SW480 (cell line): Measurements from ENCODE around the gene COL12A1.
A peak's percentile ranks its signal among the peaks of the same experiment; 100 is the strongest.

ENCODE experiments used
- DNase-seq: peaks from one replicate; pipeline ENCODE4 v3.0.0-alpha.2; 2016; ENCODE audit warnings: low spot score

The COL12A1 gene

DNA sequence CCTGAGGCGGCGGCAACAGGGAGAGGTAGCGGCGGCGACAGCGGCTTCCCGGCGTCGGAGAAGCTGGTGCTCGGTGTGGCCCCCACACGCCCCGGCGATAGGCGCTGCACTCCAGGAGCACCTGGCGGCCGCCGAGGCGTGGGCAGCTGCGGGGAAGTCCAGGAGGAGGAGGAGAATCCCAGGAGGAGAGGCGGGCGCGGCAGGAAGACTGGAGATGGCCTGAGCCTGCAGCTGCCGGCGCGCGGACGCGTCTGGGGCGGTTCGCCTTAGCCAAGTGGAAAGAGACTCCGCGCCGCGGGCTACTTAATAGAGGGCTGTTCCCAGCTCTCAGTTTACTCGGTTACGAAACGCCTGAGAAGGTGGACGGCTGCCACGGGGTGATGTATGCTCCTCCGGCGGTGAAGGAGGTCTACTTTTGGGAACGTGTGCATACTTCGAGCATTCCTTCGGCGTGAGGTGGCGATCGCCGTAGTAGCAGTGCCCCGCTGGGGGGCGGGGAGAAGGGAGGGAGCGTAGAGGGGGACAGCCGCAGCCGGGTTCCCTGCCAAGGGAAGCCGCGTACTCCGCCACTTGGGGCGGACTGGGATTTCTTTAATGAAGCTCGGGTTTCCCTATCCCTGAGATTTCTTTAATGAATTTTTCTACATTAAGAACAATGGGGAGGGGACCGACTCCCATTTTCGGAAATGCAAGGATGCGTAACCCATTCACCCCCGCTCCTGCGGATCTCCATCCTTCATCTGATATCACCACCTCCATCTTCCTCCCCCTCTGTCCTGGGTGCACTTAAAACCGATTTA is at the start of gene COL12A1:
COL12A1 (minus strand) TSS at position 278 of the 800 bp plus-strand sequence. CDS start 3,261 bp downstream, outside the sequence.
- peak; percentile 43 for DNase-seq

DNA sequence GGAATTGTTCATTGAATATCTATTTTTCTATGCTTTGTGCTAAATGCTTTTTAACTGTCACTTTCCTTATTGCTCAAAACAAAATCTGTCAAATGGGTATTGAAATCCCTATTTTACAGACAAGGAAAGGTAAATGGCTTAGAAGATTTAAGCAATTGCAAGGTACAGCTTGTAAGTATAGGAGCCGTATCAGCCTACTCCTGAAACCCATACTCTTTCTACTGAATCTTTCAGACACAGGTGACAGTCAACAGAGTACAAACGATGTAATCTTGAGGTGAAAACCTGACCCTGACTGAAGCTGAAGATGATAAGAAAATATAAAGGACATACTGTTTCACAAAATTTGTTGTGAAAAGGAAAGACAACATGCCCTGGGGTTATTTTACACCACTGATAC is 44.7 kb upstream of the COL12A1 start:
- no peak for DNase-seq

DNA sequence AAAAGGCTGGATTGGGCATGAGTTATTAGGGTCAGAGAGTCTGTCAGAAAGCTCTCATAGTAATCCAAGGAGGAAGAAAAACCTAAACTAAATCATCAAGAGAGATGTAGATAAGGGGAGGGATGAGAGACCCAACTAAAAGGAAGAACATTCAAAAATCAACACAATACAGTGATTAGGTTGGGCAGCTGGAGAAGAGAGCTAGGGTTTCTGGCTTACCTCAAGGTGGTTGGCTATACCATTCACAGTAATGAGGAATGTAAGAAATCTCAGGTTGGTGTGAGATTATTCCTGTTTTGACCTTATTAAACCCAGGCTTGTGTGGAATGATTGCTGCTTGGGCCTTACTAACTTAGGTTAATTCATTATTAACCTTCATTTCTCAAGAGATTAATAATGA is 44.0 kb upstream of the COL12A1 start:
- no peak for DNase-seq

DNA sequence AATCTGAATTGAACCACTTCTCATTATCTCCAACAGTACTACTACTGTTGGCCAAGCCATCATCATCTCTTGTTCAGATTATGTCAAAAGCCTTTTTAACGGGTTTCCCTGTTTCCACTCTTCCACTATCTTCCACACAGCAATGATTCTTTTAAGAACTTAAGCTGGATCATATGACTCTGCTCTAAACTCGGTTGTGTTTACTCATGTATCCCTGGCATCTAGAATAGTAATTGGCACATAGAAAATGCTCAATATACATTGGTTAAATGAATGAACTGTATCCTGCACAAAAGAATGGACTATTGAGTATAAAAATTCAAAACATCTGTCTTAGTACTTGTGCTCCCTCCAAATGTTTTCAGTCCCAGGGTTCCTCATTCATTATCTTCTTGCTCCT is 40.5 kb upstream of the COL12A1 start:
- DNase-seq = no peak

DNA sequence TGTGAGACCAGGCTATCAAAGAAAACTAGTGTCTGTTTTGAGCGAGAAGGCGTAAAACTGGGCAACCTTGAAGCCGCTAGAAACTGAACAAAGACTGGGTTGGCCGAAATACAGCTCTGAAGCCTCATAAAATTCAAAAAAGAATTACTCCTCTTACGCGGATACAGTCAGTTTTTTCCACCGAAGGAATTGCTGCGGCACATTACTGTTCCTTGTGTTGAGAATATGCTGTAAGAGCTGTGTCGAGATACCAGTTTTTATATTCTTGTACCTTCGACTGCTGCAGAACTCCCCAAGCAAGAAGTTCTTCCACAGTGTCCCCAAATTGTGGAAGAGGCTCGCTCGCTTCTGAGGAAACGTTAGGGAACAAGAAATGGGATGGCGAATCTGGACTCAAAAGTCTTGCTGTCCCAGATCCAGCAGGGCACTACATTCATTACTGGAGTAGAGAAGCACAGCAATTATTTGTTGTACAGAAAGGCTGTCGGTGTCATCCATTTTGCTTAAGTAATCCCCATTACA is 38.3 kb upstream of the COL12A1 start:
- no peak for DNase-seq

DNA sequence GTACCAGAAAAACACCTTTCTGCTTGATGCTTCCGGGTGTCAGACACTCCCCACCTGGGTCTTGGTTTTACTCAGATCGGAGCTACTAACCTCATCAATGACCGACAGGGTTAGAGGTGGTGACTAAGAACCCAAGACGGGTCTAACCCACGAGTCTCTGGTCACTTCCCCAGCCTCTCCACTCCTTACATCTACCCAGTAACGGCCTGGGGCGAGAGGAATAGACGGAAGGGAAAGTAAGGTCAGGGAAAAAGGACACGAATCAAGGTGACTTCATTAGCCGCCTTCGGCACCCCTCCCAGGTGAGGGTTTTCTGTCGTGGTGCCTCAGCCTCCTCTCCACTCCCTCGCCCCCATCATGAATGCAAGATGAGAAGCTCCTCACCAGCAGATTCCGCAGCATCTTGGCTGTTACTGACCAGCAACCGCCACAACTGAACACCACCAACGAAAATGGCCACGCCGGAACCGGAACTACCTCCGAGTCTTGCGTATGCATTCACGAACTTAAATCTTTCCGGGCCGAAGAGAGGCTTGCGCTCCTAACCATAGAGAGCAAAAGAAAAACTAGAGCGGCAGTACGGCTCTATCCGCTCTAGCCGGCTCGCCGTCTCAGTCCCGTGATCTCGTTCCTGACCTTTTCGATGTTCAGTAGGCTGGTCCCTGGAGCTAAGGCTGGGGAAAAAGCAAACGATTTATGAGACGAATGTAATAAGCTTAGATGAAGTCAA is 37.6 kb upstream of the COL12A1 start, which contains the start of gene COX7A2:
COX7A2 (minus strand) TSS at position 469 of the 730 bp plus-strand sequence; CDS start at position 402, 67 bp downstream.
- peak; percentile 97 for DNase-seq

DNA sequence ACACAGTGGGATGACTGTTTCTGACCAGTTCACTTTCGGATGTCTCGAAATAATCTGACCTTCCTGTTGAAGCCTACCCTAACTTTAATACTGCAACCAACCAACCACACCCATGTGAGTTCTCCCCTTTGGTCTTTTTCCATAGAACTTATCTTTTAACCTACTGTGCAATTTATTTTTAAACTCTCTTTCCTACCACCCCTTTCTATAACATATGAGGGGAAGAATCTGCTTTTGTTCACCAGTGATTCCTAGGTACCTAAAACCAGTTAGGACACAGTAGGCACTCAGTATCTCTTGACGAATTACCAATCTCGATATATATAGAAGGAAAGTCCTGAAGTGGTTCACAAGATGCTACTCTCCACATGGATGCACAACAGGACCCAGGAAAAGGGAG is 30.8 kb upstream of the COL12A1 start:
- DNase-seq = no peak

DNA sequence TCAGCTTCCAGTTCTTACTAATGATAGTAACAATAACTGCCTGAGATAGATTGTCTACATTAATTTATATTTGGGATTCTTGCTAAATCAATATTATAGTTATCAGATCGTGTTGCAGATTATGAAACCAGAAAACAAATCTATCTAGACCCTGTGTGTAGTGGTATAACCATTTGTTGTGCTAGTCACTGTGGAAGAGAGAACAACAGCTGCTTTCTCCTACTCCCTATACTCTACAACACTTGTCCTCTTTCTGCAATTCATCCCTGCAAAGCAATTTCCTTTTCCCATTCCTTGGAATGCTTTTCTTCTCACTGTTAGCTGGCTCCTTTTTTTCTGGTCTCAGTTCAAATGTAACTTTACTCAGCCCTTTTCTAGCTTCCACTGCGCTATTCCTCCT is 29.4 kb upstream of the COL12A1 start:
- no peak for DNase-seq

DNA sequence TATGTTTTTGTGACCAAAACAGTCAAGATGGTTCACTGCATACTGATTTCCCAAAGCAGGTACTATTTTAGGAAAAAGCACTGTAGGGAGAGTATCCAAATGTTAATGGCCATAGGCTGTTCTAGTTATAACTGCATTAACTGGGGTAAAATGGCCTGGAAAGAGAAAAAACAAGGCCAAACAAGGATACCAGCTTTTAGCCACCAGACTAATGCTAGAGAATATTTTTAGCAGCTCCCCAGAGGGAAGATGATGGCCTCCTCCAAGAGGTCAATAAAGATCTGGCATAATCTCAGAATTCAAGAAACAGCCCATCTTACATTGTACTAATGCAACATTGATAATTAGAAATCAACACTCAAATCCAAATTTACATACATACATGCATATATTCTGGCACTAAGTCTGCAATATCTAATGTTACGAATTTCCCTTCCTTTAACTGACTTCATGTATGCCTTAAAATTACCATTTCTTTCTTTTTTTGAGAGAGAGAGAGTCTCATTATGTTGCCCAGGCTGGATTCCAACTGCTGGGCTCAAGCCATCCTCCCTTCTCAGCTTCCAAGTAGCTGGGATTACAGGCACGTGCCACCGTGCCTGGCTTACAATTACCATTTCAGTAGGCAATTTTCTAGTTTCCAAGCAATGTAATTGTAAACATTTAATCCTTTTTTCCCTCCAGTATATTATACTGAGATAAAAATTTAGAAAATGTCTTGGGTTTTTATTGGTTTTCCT is 28.4 kb upstream of the COL12A1 start:
- no peak for DNase-seq

DNA sequence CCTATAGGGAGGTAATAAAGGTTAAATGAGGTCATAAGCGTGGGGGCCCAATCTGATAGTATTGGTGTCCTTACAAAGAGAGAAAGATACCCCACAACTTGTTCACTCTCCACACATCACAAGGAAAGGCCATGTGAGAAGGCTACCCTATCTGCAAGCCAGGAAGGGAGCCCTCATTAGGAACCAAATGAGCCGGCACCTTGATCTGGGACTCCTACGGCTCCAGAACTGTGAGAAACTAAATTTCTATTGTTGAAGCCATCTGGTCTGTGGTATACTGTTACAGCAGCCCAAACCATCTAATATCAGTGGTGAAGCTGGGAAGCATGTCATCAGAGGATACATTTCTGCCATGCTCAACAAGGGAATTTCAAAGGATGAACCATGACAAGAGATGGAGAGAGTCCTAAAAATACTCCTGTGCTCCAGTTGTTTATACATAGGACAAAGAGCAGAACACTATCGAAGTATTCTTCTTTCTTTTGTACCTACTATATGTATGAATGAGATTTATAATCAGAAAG is 27.3 kb upstream of the COL12A1 start:
- DNase-seq = no peak

DNA sequence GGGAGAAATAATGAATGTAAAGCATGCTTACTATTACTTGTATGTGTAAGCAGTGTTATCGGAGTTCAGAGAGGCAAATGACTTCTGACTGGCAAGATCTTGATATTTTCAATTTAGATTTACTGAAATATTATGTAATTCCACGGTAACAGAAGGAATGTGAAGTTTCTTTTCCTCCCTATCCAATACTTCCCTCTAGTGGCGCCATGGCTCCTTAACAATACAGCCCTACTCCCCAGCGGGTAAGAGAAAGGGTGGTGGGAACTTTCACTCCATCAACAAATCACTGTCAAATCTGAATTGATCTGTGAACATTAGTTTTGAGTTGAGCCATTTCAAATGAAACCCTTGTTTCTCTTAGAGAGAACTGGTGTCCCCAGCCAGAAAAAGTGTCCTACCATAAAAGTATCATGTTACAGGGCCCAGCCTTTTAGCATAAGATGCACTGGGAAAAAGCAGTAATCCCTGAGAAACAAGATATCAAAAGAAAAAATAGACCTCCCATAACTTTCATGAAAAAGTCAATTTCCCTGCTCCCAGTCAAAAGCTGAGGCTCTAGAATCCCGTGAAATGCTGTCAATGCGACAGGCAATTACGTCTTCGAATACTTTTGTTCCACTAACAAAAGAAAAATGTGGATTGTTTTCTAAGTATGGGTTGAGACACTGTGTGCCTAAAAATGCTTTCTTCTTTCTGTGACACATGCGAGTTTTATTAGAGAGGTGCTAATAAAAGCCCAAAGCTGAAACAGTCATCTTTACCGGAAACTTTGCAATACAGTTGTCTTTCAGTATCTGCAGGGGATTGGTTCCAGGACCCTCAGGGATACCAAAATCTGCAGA is 24.9 kb upstream of the COL12A1 start:
- DNase-seq = peak; percentile 21

DNA sequence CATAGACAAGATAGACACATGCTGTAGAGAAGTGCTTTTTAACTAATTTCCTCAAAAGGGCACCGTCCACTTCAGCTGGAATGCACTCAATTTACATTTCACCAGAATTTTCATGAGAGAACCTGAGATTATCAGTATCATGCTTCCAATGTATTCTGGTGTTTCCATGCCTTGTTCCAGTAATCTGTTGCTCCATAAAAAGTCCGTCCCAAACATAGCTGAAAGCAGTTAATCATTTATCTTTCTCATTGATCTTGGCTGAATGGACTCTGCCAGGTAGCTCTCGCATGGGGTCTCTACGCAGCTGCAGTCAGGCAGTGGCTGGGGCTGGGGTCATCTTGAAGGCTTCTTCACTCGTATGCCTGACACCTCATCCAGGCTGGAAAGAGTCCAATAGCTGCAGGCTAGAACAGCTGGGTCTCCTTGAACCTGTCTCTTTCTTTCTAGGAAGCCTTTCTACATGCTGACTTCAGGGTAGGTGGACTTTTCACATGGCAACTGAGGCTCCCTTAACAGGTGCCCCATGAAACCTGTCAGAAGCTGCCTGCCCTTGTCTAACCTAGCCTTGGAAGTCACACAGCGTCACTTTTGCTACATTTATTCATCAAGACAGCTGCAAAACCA is 18.6 kb upstream of the COL12A1 start:
- DNase-seq = no peak

DNA sequence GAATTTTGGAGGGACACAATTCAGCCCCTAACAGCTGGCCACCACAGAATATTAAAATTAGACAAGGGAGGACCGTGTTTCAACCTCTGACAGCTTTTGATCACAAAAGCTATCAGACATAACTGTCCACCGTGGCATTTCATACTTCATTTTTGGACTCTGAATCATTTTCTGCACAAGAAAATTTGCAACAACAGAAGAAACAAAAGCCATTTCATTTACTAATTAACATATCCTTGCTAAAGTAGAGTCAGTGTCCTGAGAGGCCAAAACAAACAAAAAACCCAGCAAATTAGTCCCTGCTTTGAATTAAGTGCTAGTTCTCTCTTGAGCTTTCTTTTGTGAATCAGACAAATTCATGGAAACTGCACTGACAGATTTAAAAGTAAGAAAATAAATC is 17.6 kb upstream of the COL12A1 start:
- DNase-seq = no peak

DNA sequence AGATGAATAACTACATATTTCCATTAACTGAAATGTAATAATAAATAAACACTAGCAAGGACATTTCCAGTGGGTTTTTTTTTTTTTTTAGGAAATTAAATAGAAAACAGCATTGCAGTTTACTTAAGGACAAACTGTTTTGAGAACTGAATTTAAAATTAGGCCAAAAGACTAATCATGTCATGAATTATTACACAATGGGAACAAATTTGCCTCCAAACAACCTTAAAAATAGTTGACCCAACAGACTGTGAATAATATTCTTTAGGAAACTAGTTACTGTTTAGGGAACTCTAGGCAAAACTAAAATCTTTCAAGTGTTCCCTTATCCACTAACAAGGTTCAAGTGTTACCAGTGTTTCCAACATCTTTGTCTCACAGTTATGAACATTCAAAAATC is 16.4 kb upstream of the COL12A1 start:
- DNase-seq = no peak

DNA sequence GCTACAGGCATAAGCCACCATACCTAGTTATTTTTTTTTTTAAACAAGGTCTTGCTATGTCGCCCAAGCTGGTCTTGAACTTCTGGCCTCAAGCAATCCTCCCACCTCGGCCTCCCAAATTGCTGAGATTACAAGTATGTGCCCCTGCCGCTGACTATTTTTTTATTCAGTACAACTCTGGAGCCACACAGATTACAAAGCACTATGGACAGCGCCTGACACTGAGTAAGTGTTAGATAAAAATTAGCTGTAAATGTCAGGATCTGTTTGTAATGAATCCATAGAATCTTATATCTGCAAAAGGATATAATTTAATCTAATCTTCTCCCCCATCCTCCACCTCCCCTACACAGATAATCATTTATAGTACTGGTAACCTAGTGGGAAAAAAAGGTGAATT is 15.3 kb upstream of the COL12A1 start:
- DNase-seq = no peak

DNA sequence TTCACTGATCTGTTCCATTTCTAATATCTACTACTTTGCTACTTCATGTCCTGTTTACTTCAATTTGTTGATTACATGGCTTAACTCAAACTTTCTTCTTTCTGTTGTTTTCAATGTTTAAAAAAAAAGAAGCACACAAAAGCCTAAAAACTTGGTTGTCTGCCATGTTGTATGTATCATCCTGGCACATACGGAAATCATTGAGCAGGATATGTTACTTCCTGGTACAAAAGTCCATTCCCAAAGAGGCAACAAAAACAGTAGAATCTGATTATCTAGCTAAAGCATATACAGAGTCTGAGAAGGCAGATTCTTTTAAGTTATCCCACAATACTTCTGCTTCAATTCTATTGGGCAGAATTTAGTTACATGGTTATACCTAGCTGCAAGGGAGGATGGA is 14.5 kb upstream of the COL12A1 start:
- no peak for DNase-seq

DNA sequence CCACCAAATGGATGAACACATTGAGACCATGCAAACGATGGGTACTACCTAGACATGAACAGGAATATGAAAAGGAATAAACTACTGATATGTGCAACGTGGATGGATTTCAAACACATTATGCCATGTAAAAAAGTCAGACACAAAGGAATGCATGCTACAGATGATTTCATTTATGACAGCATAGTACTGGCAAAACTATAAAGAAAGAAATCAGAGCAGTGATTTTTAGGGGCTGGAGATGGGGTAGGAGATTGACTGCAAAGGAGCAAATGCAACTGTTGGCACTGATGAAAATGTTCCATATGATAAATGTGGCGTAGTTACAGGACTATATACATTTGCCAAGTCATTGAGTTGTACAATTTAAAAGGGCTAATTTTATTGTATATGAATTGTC is 13.4 kb upstream of the COL12A1 start:
- no peak for DNase-seq

DNA sequence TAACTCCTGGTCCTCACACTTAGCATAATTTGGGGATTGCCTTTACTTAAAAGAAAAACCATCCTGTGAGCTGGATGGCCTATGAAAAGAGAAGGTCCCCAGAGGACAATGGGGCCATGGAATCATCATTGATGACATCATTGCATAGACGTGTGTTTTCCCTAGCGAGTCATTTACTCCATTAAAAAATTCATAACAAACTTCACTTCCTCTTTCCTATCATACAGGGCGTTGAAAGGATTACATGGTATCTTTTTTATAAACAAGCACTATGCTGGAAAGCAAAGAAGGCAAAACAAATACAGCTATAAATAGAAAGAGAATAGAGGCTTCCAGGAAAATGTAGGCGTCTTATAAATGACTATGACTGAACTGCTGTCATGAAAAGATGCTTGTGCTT is 11.3 kb upstream of the COL12A1 start:
- peak; percentile 8 for DNase-seq

DNA sequence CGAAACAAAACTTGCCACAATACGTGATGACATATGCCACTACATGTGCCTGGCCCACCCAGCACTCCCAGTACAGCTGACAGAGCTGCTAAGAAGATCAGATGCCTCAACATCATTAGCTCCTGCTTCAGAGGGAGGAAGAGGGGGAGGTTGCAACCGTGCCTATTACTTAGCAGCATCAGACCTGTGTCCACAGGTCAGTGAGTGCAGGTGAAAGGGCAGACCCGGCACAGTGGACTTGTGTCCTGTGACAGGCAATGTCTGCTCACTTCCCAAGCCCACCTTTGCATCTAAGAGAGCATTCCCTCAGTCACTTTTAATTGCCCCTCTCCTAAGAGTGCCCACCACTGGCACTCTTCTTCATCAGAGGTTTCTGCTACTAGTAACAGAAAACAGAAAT is 9.4 kb upstream of the COL12A1 start:
- DNase-seq = no peak

DNA sequence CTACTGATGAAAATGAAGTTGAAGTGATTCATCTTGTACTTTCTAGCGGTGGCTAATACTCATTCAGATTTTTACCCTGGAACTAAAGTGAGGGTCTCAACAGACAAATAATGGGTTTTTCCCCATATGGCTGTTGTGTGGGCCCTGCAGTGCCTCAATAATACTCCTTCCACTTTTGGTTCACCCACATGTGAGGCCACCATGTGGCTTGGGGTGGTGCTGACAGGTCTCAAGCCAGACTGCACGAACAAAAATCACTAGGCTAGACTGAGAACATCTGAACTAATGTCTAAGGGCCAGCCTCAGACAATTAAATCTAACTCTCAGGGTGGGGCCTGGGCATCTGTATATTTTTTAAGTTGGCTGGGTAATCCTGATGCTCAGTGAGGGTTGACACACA is 7.9 kb upstream of the COL12A1 start:
- DNase-seq = no peak

DNA sequence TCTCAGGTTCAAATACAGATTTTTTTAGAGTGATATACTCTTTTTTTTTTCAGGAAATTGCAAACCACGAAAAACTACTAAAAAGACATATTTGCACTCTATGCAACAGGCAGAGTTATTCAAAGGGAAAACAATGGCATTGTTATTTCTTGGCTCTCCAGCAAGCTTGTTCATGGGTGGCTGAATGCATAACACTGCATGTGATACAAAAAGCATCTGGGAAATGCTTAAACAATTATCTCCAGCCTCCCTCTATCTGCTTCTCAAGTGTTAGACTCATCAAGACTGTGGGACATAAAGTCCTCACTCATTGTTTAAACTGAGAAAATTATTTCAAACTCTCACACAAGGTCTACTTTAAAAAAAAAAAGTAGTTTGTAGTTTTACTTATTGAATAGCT is 7.3 kb upstream of the COL12A1 start:
- no peak for DNase-seq
